Esophagus squamous epithelium (tissue), 5 donors: ENCODE results near the gene MYL5. TPM values are rescaled to one million over a fixed set of nuclear protein-coding genes. Genes with fewer than 3 reads are reported as not detected.

Experiments
- DNase-seq: peaks from one replicate; lab custom pipeline; 2025; lab: John Stamatoyannopoulos, UW
- H3K27ac ChIP-seq, 4 donors: fragments of 200-600 bp; sonication (generic); one replicate each; pipeline ENCODE4 v1.5.1; 2016 to 2019; ENCODE audit warnings: mild to moderate bottlenecking in 1 of 4
- H3K27me3 ChIP-seq, 4 donors: fragments of 200-600 bp; sonication (generic); 1 replicate in 3 of 4; 2 replicates in 1 of 4; pipeline versions ENCODE4 v1.5.1 to v1.6.0; 2017 to 2021; ENCODE audit warnings: antibody characterized with exemption in 1 of 4
- H3K36me3 ChIP-seq, 3 donors: fragments of 200-600 bp; sonication (generic); one replicate each; pipeline ENCODE4 v1.5.1; 2016 to 2019
- H3K4me1 ChIP-seq, 3 donors: fragments of 200-600 bp; sonication (generic); one replicate each; pipeline ENCODE4 v1.5.1; 2017 to 2019
- H3K4me3 ChIP-seq, 4 donors: fragments of 200-600 bp; sonication (generic); 1 replicate in 3 of 4; 2 replicates in 1 of 4; pipeline ENCODE4 v1.5.1; 2016 to 2019; ENCODE audit warnings: mild to moderate bottlenecking in 2 of 4, moderate library complexity in 1 of 4
- H3K9me3 ChIP-seq, 3 donors: fragments of 200-600 bp; sonication (generic); one replicate each; pipeline ENCODE4 v1.5.1; 2016 to 2019
- POLR2A ChIP-seq, 4 donors: fragments of 450-650 bp; IDR thresholded peaks; one replicate each; pipeline ENCODE4 v1.6.1; 2017; ENCODE audit warnings: antibody characterized with exemption in 4 of 4, mild to moderate bottlenecking in 4 of 4, moderate library complexity in 3 of 4
- WGBS, 2 donors: methylation state at CpG; one replicate each; pipeline ENCODE4 v1.1.5; 2018; 5-methylcytosine and 5-hydroxymethylcytosine counted together
- intact Hi-C: fragments of 100-400 bp; cut with DNase I; formaldehyde crosslinking; loops from one replicate; pipeline ENCODE4 v1.15.0; 2022
- total RNA-seq, 4 donors: library from RNA; depleted of rRNA; stranded (reverse); fragments of >200 nt; gene quantifications; one replicate each; pipeline ENCODE4 v1.1.0, GENCODE V29; 2016
- TF ChIP-seq, protein P1 (sequence below), 6 experiments: fragments of 450-650 bp in 4 of 6; fragments of 200-600 bp in 2 of 6; sonication (generic) in 2 of 6; IDR thresholded peaks; one replicate each; pipeline ENCODE4 v1.5.1; 2016 to 2019; ENCODE audit warnings: antibody characterized with exemption in 6 of 6, mild to moderate bottlenecking in 4 of 6, moderate library complexity in 4 of 6
- donor health status: DM: yes; HTN: yes; CAD: no.

Gene MYL5
- total RNA-seq, 4 donors from 2014 or later = 7.2 to 19.5 (median 12.8) TPM

DNA sequence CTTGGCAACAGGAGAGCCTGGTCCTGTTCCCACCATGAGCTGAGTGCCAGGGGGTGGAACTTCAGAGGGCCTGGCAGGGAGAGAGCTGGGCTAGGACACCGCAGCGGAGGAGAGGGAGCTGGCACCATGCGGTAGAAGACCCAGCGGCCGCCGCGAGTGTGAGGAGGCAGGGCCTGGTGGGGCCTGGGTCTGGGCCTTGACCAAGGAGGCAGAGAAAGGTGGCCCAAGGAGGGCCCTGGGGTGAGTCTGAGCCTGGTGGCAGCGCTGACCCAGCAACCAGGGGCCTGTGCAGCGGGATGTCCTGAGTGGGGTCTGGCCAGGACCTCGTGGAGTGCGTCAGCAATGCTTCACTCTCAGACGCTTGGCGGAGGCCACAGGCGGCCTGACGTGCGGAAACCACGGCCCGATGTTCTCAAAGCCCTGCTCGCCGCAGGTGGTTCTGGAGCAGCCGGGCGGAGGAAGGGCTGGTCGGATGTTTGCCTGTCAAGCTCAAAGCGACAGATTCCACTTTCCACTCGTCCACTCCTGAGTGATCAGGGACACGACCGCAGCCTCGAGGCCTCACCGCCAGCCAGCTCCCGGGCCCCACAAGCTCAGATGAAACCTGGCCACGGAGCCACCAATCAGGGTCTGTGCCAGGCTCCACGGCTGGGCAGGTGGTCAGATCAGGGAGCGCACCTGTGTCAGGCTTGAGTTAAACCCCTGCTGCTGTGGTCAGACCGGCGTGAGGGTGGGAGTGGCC is 21.1 kb upstream of the MYL5 start:
- H3K27ac ChIP-seq = no peak overlapping the region
- DNase-seq = no peak
- no peak overlapping the region for H3K4me3 ChIP-seq
- no peaks in the 10 kb centered on the region for H3K9me3 ChIP-seq
- TF ChIP-seq POLR2A (IDR thresholded peaks at IDR 0.05) = no peak
- 79 to 87% methylated on average over 8 to 17 of the region's 35 CpGs for WGBS, 2 donors
- H3K27me3 ChIP-seq = peaks cover 0 to 85% (median 2%) of the 10 kb centered on the region in 4 donors
- no peaks in the 10 kb centered on the region for H3K36me3 ChIP-seq
- intact Hi-C loops = no loop called here
- peaks cover 0 to 11% (median 0%) of the 10 kb centered on the region in 3 donors for H3K4me1 ChIP-seq

DNA sequence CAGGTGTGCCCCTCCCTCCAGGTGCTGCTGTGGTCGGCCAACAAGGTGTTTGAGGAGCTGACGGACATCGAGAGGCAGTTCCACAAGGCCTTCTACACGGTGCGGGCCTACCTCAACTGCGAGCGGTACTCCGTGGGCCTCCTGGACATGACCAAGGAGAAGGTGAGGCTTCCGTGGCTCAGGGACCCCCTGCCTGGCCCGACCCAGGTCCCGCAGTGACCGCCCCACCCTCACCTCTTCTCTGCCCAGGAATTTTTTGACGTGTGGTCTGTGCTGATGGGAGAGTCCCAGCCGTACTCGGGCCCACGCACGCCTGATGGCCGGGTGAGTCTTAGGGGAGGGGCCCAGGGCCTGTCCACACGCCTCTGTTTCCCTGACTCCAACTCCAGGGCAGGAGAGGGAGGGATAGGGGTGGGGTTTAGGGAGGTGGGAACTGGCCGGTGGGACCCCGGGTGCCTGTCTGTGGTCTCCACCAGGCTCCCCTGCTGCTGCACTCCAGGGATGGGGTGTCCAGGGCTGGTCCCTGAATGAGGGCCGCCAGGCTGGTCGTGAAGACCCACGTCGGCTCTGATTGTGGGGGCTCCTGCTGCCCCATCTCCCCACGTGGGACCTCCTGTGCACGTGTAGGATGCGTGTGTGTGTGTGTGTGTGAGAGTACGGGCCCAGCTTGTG is 20.4 kb upstream of the MYL5 start:
- no peak overlapping the region for H3K27ac ChIP-seq
- no peaks in the 10 kb centered on the region for H3K9me3 ChIP-seq
- no peak for DNase-seq
- intact Hi-C loops = no loop called here
- no peak overlapping the region for H3K4me3 ChIP-seq
- TF ChIP-seq POLR2A (IDR thresholded peaks at IDR 0.05) = no peak
- TF ChIP-seq, protein P1, sequence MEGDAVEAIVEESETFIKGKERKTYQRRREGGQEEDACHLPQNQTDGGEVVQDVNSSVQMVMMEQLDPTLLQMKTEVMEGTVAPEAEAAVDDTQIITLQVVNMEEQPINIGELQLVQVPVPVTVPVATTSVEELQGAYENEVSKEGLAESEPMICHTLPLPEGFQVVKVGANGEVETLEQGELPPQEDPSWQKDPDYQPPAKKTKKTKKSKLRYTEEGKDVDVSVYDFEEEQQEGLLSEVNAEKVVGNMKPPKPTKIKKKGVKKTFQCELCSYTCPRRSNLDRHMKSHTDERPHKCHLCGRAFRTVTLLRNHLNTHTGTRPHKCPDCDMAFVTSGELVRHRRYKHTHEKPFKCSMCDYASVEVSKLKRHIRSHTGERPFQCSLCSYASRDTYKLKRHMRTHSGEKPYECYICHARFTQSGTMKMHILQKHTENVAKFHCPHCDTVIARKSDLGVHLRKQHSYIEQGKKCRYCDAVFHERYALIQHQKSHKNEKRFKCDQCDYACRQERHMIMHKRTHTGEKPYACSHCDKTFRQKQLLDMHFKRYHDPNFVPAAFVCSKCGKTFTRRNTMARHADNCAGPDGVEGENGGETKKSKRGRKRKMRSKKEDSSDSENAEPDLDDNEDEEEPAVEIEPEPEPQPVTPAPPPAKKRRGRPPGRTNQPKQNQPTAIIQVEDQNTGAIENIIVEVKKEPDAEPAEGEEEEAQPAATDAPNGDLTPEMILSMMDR (IDR thresholded peaks at IDR 0.05) = no peak
- peaks cover 0 to 11% (median 0%) of the 10 kb centered on the region in 3 donors for H3K4me1 ChIP-seq
- WGBS, 2 donors = 69 to 75% methylated on average over 12 to 18 of the region's 29 CpGs
- no peaks in the 10 kb centered on the region for H3K36me3 ChIP-seq
- H3K27me3 ChIP-seq = peaks cover 0 to 78% (median 2%) of the 10 kb centered on the region in 4 donors

DNA sequence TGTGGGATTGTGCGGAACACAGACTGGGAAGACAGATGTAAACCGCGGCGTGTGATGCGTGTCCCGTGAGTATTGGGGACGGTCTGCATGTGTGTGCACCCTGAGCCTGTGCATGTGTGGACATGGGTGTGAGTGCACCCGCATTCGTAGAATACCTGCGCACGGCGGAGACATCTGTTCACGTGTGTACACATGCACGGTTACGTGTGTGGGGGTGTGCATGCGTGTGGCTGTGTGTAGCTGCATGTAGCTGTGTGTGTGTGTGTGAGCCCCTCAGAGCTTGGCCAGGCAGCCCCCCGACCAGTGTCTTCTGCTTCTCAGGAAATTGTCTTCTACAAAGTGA is 19.9 kb upstream of the MYL5 start:
- TF ChIP-seq, protein P1 (IDR thresholded peaks at IDR 0.05) = no peak
- TF ChIP-seq POLR2A (IDR thresholded peaks at IDR 0.05) = no peak
- intact Hi-C loops = no loop called here

DNA sequence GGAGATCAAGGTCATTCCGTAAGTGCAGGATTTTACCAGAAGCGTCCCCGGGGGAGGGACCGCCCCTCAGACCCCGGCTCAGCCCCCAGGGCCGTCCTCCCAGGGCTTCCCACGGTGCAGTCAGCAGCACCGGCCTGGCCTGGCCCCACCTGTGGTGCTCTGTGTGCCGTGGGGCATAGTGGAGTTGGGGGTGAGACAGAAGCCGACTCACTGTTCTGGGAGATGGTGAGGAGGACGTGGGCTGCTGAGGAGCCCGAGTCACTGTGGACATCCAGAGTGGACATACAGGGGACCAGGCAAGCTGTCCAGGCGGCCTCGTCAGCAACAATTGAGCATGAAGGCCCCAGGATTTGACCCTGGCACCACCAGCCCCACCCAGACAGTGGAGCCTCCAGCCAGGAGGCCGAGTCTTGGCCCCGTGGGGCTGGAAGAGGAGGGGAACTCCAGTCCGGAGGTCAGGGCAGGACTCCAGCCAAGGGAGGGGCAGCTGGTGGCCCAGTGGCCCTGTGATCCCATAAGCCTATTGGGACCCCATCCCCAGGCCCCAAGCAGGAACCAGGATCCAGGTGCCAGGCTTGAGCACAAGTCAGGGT is 19.4 kb upstream of the MYL5 start:
- intact Hi-C loops = no loop called here
- WGBS, 2 donors = 40 to 42% methylated on average over 3 to 7 of the region's 17 CpGs
- no peaks in the 10 kb centered on the region for H3K9me3 ChIP-seq
- H3K27ac ChIP-seq = no peak overlapping the region
- no peak for TF ChIP-seq POLR2A (IDR thresholded peaks at IDR 0.05)
- TF ChIP-seq, protein P1 (IDR thresholded peaks at IDR 0.05) = no peak
- H3K4me1 ChIP-seq = peaks cover 0 to 11% (median 0%) of the 10 kb centered on the region in 3 donors
- no peaks in the 10 kb centered on the region for H3K36me3 ChIP-seq
- no peak overlapping the region for H3K4me3 ChIP-seq
- DNase-seq = no peak
- peaks cover 0 to 68% (median 2%) of the 10 kb centered on the region in 4 donors for H3K27me3 ChIP-seq

More for the DNA sequence above, 19.9 kb upstream of the MYL5 start:
- Histone ChIP-seq H3K36me3 (no peaks in the 10 kb centered on the region), H3K27me3 (peaks cover 0 to 73% (median 2%) of the 10 kb centered on the region in 4 donors), H3K4me1 (peaks cover 0 to 11% (median 0%) of the 10 kb centered on the region in 3 donors), H3K9me3 (no peaks in the 10 kb centered on the region), H3K27ac (no peak overlapping the region), H3K4me3 (no peak overlapping the region)
- WGBS, 2 donors = 90 to 95% methylated on average over 4 to 17 of the region's 17 CpGs
- no peak for DNase-seq

DNA sequence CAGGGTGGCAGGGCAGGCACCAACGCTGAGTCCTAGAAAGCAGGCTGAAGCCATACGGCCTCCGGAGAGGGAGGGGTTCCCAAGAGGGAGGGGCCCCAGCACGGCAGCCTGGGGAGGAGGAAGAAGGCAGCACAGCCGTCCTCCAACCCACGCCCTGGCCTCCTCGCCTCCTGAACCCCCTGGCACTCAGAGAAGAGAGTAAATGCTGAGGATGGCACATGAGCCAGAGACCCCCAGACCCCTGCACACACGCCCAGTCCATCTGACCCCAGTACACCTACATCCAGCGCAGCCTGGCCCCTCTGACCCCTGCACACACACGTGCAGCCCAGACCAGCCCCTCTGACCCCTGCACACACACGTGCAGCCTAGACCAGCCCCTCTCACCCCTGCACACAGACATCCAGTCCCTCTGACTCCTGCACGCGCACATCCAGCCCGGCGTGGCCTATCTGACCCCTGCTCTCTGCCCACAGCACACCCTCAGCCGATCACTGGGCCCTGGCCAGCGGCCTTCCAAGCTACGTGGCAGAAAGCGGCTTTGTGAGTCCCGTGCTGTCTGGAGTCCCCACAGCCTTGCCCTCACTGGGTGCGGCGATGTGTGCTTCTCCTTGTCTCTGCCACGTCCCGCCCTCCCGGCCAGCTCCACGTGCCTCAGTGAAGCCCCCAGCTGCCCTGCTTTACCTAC is 18.7 kb upstream of the MYL5 start:
- Histone ChIP-seq H3K27me3 (peaks cover 0 to 61% (median 2%) of the 10 kb centered on the region in 4 donors), H3K27ac (no peak overlapping the region), H3K4me3 (no peak overlapping the region), H3K4me1 (peaks cover 0 to 11% (median 0%) of the 10 kb centered on the region in 3 donors), H3K9me3 (no peaks in the 10 kb centered on the region), H3K36me3 (no peaks in the 10 kb centered on the region)
- intact Hi-C loops = no loop called here
- DNase-seq = no peak
- 73% methylated on average over 18 to 19 of the region's 26 CpGs for WGBS, 2 donors
- TF ChIP-seq, protein P1 (IDR thresholded peaks at IDR 0.05) = no peak
- no peak for TF ChIP-seq POLR2A (IDR thresholded peaks at IDR 0.05)
